DMS79 treated with DMSO at 0.1 percent for 48 hours (cell line): ENCODE measurements around the gene NFATC2.
A peak's percentile ranks its signal among the peaks of the same experiment; 100 is the strongest.

ENCODE experiments used
- DNase-seq: peaks from one replicate; lab custom pipeline; 2025; lab: John Stamatoyannopoulos, UW

The NFATC2 gene

GRCh38 chr20:51389543-51390264, 152.8 kb downstream of the NFATC2 start:
- DNase-seq: peak; percentile 33

- no peak for DNase-seq
Observed at GRCh38 chr20:51388756-51389542, 153.6 kb downstream of the NFATC2 start.

- DNase-seq: no peak
Observed at GRCh38 chr20:51388227-51388626, 154.3 kb downstream of the NFATC2 start.

- no peak for DNase-seq
Observed at GRCh38 chr20:51387125-51387875, 155.2 kb downstream of the NFATC2 start.

- no peak for DNase-seq
Observed at GRCh38 chr20:51386586-51386985, 155.9 kb downstream of the NFATC2 start.

- DNase-seq: no peak
Observed at GRCh38 chr20:51385646-51386530, 156.6 kb downstream of the NFATC2 start.

- no peak for DNase-seq
Observed at GRCh38 chr20:51384875-51385274, 157.6 kb downstream of the NFATC2 start.

GRCh38 chr20:51383891-51384510, 158.5 kb downstream of the NFATC2 start:
- no peak for DNase-seq

- DNase-seq: peak; percentile 74
Observed at GRCh38 chr20:51382986-51383821, 159.3 kb downstream of the NFATC2 start.

- DNase-seq: no peak
Observed at GRCh38 chr20:51382111-51382985, 160.2 kb downstream of the NFATC2 start.

GRCh38 chr20:51381557-51381956, 161.0 kb downstream of the NFATC2 start:
- DNase-seq: no peak

GRCh38 chr20:51380401-51381385, 161.8 kb downstream of the NFATC2 start:
- DNase-seq: no peak

GRCh38 chr20:51379601-51380341, 162.7 kb downstream of the NFATC2 start:
- no peak for DNase-seq

- DNase-seq: no peak
Observed at GRCh38 chr20:51378171-51378928, 164.2 kb downstream of the NFATC2 start.

GRCh38 chr20:51377132-51377531, 165.4 kb downstream of the NFATC2 start:
- no peak for DNase-seq

- DNase-seq: no peak
Observed at GRCh38 chr20:51376111-51376510, 166.4 kb downstream of the NFATC2 start.

GRCh38 chr20:51375561-51375960, 167.0 kb downstream of the NFATC2 start:
- DNase-seq: no peak
